ENCODE measurements around the gene GPR68.
"Not testable (repeated sequence)": the region's sequence is repeated elsewhere in the genome, so short reads cannot be mapped to it uniquely, and the experiment has no call there.

GPR68 gene

DNA sequence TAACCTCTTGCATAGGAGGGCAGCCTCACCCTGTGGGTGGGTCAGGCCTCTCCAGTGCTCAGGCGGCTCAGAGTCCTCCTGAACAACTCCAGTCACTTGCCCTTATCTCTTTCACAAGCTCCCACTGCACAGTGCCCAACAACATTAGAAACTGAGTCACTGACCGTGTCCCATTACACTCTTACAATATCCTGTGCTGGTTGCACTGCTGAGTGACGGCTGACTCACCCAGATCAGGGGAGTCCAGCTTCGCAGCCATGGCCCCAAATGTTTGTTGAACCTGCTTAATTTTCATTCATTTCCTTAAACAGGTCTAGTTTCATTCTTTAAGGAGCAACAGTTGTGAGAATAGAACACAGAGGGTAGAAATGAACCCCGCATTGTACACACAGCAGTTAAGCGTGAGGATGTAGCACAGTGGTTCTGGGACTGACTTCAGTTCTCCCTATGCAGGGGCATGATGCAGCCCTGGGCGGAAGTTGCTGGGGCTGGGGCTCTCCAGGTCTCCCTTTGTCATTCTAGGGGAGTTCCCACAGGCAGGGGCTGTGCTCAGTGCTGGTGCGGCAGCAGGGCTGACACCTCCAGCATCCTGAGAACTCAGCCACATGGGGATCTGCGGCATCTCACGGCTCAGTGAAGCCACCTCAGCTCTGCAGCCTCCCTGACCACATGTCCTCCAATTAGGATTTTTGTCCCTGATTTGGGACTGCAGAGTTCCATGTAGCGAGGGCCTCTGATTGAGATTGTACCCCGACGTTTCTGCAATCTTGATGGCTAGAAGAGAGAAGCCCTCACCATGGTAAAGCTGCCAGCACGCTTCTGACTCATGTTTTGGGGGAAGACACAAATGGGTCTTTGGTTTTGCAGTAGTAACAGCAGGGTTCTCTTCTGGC, 16.1 kb downstream of the GPR68 start:
- DNase-seq: peak; percentile 66

DNA sequence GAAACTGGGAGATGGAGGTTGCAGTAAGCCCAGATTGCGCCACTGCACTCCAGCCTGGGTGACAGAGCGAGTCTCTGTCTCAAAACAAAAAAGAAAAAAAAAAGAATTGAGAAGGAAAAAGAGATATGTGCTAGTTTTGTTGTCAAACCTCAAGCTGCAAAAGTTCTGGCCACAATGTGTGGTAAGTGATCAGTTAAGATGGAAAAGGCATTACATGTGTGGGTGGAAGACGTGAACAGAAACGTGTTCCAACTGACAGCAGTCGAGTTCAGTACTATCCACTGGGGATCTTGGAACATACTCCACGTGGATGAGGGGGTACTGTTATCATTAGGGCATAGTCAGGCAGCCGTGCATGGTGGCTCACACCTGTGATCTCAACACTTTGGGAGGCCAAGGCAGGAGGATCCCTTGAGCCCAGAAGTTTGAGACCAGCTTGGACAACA, 17.3 kb downstream of the GPR68 start:
- no peak for DNase-seq

DNA sequence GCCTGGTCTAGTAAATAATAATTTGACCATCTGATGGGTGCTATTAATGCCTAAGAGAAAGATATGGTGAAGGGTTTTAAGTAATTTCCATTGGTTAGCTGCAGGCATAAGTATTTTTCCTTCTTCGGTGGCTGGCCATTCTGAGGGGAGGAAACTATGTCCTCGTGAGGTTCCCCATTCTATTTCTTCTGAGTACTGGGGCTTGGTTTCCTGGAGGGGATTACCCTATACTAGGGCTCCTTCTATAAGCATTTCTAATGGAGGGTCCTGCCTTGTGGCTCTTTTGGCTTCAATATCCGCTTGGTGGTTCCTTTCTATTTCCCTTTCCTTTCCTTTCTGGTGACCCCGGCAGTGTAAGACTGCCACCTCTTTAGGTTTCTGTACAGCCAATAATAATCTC, 18.1 kb downstream of the GPR68 start:
- not testable (repeated sequence) for DNase-seq

DNA sequence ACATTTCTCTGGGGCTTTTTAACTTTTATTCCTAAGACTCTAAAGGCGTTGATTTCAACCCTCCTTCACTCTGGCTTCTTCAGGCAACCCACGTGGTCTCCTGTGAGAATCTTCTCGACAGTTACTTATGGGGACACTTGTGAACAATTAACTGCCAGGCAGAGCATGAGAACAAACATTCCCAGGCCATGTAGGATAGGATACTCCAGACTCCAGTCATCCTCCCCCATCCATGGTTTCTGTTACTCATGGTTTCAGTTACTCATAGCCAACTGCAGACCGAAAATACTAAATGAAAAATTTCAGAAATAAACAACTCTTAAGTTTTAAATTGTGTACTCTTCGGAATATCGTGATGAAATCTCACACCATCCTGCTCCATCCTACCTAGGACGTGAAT, 19.5 kb downstream of the GPR68 start:
- no peak for DNase-seq

DNA sequence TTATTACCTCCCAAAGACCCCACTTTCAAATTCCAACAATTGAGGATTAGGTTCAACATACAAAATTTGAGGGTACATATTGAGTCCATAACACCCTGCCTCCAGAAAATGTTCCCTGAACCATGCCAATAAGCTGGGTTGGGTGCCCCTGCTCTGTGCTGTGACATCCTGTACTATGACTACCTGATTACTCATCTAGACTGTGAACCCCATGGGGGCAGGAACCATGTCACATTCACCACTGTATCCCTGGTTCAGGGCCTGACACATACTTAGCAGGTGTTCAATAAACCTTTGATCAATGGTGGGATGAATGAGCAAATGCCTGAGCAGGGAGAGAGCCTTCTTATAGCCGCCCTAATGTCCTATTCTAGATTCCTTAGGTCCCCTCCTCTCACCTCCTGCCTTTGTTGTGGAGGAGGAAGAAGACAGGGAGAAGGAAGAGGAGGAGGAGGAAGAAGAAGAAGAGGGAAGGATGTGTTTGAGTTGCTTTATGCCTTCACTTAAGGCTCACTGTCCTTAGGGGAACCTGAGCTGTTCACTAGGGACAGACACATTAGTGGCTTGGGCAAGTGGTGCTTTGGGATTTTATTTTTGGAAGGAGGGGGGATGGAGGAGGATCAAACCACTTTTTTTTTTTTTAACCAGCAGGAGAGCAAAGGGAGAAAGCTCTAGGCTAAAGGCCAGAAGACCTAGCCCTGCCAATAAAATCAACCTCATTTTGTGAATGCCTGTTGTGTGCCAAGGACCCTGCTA, 21.3 kb downstream of the GPR68 start:
- DNase-seq: no peak

DNA sequence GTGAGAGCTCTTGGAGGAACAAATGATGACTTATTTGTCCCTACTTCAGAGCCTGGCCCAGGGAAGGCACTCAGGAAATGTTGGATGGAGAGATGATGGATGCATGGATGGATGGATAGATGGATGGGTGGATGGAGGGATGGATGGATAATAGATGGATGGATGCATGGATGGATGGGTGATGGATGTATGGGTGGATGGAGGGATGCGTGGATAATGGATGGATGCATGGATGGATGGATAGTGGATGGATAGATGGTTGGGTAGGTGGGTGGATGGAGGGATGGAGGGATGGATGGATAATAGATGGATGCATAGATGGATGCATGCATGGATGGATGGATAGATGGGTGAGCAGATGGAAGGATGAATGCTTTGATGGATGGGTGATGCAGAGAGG, 23.2 kb downstream of the GPR68 start:
- no peak for DNase-seq

DNA sequence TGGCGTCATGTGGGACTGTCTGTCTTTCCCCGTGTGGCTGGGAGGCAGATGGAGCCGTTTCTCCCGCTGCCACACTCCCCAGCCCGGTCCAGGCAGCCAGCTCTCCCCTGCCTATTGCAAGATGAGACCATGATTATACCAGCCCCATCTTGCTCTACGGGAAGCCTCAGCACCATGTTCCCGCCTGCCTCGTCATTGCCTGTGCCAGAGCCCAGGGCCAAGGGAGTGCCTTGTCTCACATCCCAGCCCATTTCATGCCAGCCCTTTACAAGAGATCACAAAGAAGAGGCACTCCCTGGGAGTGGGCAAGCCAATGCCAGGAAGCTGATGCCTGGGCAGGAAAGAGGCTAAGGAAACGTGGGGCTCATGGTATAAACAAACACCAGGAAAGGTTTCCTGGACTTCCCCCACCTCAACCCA, 23.9 kb downstream of the GPR68 start:
- no peak for DNase-seq

DNA sequence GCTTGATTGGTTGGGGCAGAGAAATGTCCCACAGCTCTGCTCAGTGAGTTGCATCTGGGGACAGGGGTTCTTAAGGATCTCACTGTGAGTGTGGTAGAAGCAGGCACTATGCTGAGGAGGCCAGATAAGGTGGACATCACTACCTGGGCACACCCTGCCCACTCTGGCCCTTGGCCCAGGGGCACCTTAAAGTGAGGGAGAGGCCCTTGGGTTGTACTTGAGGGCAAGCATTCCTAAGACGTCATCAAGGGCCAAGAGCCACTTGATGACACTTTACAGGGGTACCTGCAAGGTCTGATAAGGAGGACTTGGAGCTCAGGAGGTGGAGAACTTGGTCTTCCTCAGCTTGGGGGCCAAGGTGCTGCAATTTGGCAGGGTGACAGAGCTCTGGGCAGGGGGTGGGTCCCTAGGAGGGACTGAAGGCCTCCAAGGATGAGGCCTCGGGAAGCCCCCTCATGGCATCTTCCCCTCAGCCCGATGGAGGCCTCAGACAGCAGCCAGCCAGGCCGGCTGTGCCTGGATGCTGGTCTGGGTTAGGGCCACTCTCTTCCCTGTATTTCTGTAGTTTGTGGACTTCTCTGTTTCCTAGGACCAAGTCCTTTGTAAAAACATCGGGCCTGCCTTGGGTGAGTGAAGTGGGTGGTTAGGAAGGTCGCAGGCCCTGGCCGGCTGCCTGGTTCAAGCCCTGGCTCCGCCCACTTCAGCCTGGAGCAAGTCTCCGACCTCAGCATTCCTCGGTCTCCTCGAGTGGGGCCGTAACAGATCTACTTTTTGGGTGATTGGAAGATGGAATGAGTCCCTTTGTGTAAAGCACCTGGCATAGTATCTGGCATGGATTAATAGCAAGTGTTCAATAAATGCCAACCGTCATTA, 24.8 kb downstream of the GPR68 start:
- no peak for DNase-seq

DNA sequence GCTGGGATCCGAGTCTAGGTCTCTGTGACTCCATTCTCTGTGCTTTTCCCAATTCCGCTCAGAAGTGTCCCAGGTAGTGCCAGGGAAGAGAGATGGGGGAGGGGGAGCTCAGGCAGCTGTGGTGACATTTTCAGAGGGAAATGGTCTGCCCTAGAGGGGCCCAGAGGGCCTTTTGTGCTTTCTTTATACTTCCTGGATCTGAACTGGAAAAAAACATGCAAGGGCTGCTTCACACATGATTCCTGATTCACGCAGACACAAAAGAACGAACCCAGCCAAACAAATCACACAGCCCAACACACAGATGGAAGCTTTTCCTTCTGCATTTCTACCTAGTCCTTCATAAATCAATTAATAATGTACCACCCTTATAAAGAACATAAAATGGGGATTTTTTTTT, 26.5 kb downstream of the GPR68 start:
- DNase-seq: no peak

DNA sequence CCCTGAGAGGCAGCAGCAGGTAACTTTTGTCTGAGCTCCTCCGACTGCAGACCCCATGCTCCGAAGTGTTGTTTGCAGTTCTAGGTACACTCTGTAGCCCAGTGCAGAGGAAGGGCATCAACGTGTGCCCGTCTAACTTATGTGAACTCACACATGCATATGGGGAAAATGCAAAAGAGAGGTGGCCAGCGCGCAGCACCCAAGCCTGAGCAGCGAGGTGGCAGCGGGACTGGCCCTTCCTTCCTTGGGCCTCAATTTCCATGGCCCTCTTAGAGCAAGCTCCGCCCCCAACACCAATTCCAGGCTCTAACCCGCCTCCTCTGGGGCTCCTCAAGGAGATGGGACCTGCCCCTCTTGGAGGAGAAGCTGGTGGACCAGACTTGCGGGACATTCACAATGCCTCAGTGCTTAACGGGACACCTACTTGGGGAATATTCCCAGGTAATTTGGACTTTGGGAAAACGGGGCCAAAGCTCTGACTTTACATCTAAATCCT, 27.7 kb downstream of the GPR68 start:
- no peak for DNase-seq

DNA sequence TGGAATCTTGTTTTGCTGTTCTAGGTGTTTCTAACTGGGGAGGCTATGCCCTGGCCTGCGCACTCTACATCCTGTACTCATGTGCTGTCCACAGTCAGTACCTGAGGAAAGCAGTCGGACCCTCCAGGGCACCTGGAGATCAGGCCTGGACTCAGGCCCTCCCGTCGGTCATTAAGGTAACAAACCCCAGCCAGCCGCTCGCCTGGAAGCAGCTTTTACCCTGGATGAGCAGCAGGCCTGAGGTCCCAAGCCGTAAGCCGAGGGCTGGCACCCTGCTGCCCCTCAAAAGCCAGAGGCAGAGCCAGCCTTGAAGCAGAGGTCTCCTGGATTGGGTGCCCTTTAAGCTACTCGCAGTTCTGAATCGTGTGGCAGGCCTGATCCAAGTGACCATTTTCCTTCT, 29.1 kb downstream of the GPR68 start:
- no peak for DNase-seq

DNA sequence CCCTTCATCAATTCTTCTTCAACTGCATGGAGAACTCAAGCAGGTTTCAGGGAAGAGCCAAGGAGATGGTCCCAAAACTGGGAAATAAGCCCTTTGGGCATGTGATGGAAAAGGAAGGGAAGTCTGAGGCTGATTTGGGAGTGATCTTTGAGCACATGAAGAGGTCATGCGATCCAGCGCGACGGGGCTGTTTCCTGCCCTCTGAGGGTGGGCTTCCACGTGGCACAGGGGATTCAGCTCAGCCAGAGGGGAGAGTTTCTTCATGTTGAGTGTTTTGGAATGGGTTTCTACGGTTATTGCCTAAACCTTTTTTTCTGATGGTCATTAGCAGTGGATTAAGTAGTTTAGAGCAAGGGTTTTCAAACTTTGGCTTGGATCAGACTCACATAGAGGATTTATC, 30.2 kb downstream of the GPR68 start:
- DNase-seq: no peak

DNA sequence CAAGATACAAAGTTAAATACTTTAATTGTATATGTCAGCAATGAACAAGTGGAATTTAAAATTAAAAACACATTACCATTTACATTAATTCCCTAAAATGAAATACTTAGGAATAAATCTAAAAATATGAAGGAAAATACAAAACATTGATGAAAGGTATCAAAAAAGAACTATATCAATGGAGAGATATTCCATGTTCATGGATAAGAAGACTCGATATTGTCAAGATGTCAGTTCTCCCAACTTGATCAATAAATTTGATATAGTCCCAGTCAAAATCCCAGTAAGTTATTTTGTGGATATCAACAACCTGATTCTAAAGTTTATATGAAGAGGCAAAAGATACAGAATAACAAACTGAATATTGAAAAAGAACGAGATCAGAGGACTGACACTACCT, 33.5 kb downstream of the GPR68 start:
- DNase-seq: no peak

DNA sequence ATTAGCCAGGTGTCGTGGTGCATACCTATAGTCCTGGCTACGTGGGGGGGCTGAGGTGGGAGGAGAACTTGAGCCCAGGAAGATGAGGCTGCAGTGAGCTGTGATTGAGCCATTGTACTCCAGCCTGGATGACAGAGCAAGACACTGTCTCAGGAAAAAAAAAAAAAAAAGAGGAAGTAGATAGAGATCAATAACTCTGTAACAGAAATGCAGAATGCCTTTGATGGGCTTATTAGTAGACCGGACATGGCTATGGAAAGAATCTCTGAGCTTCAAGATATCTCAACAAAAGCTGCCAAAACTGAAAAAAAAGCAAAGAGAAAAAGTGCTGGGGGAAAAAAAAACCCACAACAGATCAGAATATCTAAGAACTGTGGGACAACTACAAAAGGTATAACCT, 37.5 kb downstream of the GPR68 start:
- no peak for DNase-seq

DNA sequence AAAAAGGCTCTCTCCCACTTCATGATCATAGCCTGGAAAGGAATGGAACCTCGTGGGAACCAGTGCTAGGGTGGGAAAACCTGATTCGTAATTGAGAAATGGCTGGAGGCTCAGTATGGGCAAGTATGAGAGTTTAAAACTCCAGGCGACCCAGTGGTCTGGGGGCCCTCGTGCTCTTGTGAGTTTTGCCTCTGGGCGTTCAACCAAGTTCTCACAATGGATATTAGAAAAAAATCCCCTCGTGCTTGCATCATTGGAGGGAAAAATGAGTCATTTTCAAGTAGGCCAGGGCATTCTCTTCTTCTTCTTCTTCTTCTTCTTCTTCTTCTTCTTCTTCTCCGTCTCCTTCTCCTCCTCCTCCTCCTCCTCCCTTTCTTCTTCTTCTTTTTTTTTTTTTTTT, 39.0 kb downstream of the GPR68 start:
- DNase-seq: no peak

DNA sequence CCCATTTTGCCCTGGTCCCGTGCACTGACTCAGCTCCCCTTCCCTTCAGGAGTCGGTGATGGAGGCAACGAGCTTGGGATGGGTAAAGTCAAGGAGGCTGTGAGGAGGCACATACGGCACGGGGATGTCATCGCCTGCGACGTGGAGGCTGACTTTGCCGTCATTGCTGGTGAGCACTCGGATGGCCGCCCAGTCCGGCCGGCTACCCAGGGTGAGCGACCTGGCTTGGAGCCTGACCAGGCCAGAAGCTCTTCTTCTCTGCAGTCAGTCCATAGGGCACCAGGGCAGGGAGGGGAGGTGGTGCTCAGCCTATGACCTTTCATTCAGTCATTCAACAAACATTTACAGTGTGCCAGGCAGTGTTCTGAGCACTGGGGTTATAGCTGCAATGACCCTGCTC, 39.8 kb downstream of the GPR68 start:
- DNase-seq: no peak

DNA sequence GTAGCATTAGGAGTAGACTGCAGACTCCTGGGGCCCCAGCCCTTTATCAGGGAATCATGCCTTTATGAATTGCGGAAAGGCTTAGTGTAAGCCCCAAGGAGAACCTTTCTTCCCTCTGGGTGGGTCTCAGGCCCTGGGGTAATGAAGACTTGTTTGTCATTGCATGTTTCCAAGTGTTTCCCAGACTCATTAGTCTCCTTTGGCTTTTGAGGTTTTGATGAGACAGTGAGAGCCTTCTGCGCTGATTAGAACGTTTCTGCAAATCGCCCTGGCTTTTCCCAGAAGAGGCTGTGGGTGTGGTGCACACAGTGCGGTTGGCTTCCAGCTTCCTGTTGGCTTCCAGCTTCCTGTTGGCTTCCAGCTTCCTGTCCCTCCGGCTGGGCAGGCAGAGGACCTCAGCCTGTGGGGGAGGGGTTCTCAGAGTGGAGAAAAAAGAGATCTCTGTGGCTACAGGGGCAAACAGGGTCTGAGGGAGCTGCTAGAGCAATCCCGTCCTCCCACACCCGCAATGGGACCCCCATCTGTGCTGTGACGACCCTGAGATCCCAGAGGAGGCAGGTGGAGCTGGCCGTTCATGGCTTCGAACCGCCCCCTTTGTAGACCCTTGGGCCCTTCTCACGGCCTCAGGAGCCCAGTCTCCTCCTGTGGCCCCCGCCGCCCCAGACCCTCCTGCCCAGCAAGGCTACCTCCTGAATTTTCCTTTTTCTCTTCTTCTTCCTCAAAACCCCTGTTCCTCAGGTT, 42.1 kb downstream of the GPR68 start:
- no peak for DNase-seq

DNA sequence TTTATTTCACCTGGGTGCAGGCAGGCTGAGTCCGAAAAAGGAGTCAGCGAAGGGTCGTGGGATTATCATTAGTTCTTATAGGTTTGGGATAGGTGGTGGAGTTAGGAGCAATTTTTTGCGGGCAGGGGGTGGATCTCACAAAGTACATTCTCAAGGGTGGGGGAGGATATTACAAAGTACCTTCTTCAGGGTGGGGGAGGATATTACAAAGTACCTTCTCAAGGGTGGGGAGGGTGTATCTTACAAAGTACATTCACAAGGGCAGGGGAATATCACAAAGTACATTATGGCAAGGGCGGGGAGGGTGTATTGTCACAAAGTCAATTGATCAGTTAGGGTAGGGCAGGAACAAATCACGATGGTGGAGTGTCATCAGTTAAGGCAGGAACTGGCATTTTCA, 43.7 kb downstream of the GPR68 start:
- not testable (repeated sequence) for DNase-seq

DNA sequence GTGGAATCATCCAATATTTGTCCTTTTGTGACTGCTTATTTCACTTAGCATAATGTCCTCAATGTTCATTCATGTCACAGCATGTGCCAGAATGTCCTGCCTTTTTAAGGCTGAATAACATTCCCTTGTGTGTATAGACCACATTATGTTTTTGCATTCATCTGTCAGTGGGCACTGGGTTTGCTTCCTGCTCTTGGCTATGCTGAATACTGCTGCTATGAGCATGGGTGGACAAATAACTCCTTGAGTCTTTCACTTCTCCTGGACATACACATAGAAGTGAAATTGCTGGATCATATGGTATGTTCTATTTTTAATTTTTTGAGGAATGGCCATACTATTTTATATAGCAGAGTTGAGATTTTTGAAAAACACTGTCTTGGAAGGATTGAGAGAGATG, 46.9 kb downstream of the GPR68 start:
- DNase-seq: no peak

DNA sequence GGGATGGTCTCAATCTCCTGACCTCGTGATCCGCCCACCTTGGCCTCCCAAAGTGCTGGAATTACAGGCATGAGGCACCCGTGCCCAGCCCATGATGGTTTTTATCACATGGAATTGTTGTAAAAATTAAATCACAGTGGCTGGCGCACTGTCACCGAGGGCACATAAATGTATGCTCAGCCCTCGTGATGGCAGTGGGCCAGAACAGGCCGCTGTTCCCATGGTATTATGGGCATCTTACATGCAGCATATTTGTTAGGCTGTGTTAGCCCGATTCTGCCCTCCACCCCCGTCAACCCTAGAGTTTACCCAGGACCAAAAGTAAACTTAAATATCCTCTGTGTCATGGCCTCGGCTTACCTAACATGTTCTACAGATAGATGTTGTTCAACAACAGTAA, 48.6 kb downstream of the GPR68 start:
- no peak for DNase-seq

DNA sequence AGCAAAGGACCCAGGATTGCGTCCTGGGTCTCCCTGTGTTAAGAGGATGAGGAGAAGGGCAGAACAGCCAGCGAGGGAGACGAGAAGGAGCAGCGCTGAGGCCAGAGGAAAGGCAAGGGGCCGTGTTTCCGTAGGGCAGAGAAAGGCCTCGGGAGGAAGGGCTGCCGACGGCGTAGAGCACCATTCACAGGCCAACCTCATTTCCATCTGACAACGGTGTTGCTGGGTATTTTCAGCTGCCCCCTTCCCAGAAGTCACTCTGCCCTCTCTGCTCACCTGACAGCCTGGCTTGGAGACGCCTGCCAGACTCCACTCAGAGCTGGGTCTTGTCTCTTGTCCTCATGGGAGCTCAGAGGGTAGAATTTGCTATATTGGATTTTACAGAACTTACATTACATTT, 51.4 kb downstream of the GPR68 start:
- DNase-seq: no peak

DNA sequence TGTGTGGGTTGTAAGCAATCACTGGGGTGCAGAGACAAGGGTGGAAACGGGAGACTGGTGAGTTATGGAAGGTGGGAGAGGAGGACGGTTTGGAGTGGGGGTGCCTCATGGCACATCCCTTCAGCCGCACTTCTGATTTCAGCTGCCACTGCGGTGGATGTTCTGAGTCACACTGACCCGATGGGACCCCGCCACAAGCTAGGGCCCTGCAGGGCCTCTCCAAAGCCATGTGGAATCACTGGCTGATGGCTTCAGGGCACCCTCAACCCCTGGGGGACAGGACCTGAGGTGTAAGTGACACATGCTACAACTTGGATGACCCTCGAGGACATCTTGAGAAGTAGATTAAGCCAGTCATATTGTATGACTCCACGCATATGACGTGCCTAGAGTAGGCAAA, 53.7 kb downstream of the GPR68 start:
- no peak for DNase-seq
